ENCODE data around the gene PLCL2. TPM values are rescaled to one million over a fixed set of nuclear protein-coding genes. Genes with fewer than 3 reads are reported as not detected.
A peak's percentile ranks its signal among the peaks of the same experiment; 100 is the strongest.

Gene PLCL2
- total RNA-seq, 1 donor from 2014 or later = 72.9 TPM

DNA sequence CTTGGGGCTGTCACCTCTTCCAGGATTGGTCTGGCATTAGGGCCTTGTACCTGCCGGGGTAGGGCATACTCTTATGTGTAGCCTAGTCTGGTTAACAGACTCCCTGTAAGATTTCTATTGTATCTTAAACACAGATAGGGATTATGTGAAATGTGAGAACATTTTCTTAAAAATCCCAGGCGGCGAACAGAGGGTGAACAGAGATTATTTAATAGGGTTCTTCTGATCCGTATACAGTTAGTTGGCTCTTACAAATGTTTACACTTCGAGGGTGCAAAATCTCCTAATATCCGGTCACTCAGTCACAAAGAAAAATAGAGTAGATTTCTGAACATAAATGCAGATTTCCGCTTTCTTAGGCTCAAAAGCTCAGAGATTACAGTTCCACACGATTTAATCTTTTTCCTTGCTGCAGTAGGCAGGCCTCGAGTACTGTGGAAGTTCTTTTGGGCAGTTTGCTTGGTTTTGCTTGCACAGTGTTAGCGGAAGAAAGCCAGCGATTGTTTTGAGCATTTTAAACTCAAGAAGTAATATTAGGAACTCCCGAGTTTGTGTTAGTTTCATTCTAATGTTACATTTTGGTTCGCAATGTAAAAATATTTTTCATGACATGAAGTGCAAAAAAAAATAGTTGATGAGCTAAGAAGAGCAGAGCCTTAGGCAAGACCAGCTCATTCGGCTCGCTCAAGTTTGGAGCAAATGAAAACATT is 993 bp downstream of the PLCL2 start:
- intact Hi-C loops (cut with DNase I) = loop anchor here (2.0 to 5.0 kb wide), 5 partner anchors 13 to 283 kb away; no protein-coding TSS in a partner anchor
- ATAC-seq (no peak), DNase-seq (ENCODE audit: missing footprints) (no peak)

- intact Hi-C loops (cut with DNase I) = loop anchor here (5.0 kb wide), 3 partner anchors 146 to 284 kb away; no protein-coding TSS in a partner anchor
- ATAC-seq (no peak), DNase-seq (ENCODE audit: missing footprints) (no peak)
Measured at GRCh38 chr3:16886303-16886683, 1.5 kb downstream of the PLCL2 start.

- intact Hi-C loops (cut with DNase I) = loop anchor here (5.0 kb wide), 3 partner anchors 145 to 285 kb away; no protein-coding TSS in a partner anchor
- ATAC-seq = no peak
- no peak for DNase-seq (ENCODE audit: missing footprints)
Measured at GRCh38 chr3:16887130-16887529, 2.4 kb downstream of the PLCL2 start.

DNA sequence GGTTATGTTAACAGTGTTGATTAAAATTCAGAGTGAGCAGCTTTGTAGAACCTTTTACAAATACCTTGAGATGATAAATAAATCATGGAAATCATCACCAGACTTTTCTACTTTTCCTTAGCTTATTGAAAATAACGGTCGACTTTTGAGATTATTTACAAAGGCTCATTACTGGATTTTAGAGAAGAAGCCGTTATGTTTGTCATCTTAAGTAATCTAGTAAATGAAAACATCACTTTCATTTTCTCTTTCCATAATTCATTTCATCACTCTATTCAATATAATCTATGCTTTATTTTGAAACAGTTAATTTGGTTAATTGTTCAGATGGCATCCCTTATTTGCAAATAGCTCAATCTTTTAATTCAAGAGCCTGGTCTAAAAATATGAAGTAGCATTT is 3.6 kb downstream of the PLCL2 start:
- ATAC-seq = no peak
- intact Hi-C loops (cut with DNase I) = loop anchor here (5.0 kb wide), 3 partner anchors 144 to 286 kb away; no protein-coding TSS in a partner anchor
- no peak for DNase-seq (ENCODE audit: missing footprints)

DNA sequence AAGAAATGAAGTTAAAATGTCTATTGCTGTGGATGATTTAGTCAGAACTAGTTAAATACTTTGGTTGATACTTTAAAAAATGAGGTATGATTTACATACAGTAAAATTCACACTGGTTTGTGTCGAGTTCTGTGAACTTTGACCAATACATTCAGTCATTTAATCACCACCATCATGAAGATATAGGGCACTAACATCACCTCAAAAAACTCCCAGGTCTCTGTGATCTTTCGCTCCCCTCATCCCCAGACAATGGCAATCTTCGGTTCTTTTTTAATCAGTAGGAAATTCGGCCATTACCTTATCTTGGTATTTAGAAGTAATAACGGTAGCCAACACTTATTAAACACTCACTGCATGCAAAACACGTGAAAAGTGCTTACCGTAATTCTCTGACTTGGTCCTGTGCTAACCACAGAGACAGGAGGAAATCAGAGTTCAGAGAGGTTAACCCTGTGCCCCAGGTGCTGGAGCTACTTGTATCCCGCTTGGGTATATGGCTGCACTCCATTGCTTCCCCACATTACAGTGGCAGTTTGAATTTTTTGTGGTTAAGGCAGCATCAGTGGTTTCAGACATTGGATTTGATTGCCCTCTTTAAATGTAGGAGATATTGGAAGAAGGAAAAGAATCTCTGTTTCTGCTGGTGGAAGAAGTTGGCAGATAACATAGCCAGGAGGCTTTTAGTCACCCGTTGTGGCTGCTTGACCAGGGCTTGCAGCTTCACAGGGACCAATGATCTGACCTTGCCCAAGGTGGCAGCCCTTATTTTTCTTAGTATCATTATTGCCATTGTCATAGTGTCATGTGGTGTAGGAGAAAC is 4.2 kb downstream of the PLCL2 start:
- intact Hi-C loops (cut with DNase I) = loop anchor here (5.0 kb wide), 3 partner anchors 143 to 287 kb away; no protein-coding TSS in a partner anchor
- DNase-seq (ENCODE audit: missing footprints) (no peak), ATAC-seq (no peak)

GRCh38 chr3:16890597-16891333 is 6.0 kb downstream of the PLCL2 start:
- ATAC-seq (no peak), DNase-seq (ENCODE audit: missing footprints) (no peak)
- intact Hi-C loops (cut with DNase I) = no loop called here

- no peak for DNase-seq (ENCODE audit: missing footprints)
- ATAC-seq = no peak
- intact Hi-C loops (cut with DNase I) = no loop called here
Measured at GRCh38 chr3:16893618-16894200, 9.0 kb downstream of the PLCL2 start.

DNA sequence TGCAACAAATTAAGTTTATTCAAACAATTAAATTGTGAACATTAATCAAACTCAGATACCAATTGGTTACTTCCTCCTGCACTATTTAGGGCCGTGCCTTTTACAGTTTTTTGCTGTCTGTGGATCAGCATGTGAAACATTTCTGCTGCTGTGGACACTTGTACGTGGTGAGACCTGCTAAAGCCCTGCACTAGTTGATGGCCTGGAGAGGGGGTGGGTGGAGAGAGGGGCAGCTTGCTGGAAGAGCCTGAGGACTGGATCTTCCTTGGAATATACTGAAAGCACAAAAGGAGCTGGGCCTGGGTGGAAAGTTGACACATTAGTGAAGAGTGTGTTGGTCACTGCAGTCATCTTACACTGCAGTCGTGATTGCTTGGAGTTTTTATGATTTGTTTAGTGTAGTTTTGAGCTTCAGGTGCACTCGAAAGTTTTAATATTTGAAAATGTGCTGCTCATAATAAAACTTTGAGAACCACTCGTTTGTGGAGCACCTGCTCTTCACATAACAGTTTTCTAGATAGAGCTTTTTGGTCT is 11.4 kb downstream of the PLCL2 start:
- DNase-seq (ENCODE audit: missing footprints) = no peak
- intact Hi-C loops (cut with DNase I) = loop anchor here (5.0 kb wide), 1 partner anchor 261 kb away; no protein-coding TSS in a partner anchor
- no peak for ATAC-seq

GRCh38 chr3:16896820-16897219 is 12.1 kb downstream of the PLCL2 start:
- intact Hi-C loops (cut with DNase I) = loop anchor here (5.0 kb wide), 1 partner anchor 260 kb away; no protein-coding TSS in a partner anchor
- ATAC-seq = no peak
- DNase-seq (ENCODE audit: missing footprints) = no peak

DNA sequence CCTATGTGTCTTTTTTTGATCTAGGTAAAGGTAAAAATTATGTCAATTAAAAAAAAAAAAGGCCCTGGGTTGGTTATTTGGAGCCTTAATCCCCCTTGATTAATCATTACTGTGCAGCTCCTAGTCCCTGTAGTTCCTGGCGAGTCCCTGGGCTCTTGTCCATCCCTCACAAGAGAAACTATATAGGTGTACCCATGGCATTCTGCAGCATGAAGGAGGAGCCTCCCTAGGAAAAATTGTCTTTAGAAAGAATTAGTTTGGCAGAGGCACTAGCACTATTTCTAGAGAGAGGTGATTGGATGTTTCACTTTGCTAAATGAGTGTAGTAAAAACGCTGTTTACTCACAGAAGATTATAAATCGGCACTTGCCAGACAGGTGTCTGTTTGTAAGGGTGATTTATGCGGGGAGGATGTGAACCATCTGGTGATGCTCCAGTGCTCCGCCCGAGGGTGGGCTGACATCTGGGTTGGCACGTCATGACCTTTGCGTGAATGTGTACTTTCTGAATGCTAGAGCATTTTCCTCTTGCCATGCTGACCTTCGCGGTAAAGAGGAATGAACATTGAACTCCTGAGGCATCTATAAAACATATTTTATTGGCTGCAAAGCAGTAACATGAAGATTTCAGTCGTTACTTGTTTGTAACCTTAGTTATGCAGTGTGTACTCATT is 12.6 kb downstream of the PLCL2 start:
- intact Hi-C loops (cut with DNase I) = loop anchor here (5.0 kb wide), 1 partner anchor 260 kb away; no protein-coding TSS in a partner anchor
- DNase-seq (ENCODE audit: missing footprints) (no peak), ATAC-seq (no peak)

DNA sequence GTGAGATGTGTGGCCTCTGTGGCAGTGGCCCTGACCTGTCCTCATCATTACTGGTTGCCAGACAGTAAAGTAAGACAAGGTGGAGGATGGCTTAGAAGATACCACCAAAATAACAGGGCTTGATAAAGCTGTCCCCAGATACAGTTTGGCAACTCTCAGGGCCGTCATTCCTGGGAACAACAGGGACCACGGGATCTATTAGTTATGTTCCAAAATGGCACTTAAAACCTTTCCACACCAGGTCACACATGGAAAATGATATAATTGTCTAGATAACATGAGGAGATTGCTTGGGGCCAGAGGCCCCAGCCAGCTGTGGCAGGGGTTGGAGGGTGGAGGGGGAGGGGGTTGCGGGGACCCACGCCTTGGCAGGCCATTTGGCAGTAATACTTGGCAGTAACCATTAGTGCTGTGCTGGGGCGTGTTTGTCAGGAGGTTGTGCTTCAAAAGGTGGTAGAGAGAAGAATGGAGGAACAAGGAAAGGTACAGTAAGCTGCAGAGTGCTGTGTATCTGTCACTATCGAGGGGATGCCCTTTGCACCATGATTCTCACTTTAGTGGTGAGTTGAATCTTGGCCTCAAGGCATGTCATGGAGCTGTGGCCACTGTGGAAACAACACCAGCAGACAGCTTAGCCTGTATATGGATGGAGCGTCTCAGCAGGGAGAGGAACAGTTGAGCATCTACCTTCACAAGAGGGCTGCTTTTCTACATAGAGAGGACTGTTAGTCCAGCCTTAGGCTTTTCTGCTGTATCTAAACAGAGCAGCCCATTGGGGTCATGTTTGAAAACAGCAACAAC is 14.0 kb downstream of the PLCL2 start:
- peak; percentile 87 for ATAC-seq
- DNase-seq (ENCODE audit: missing footprints) = no peak
- intact Hi-C loops (cut with DNase I) = loop anchor here (2.0 to 5.0 kb wide), 3 partner anchors 14 to 259 kb away; partner anchors contain the start of gene PLCL2

GRCh38 chr3:16899919-16900318 is 15.2 kb downstream of the PLCL2 start:
- DNase-seq (ENCODE audit: missing footprints) = no peak
- ATAC-seq = no peak
- intact Hi-C loops (cut with DNase I) = loop anchor here (2.0 to 5.0 kb wide), 3 partner anchors 15 to 257 kb away; partner anchors contain the start of gene PLCL2

DNA sequence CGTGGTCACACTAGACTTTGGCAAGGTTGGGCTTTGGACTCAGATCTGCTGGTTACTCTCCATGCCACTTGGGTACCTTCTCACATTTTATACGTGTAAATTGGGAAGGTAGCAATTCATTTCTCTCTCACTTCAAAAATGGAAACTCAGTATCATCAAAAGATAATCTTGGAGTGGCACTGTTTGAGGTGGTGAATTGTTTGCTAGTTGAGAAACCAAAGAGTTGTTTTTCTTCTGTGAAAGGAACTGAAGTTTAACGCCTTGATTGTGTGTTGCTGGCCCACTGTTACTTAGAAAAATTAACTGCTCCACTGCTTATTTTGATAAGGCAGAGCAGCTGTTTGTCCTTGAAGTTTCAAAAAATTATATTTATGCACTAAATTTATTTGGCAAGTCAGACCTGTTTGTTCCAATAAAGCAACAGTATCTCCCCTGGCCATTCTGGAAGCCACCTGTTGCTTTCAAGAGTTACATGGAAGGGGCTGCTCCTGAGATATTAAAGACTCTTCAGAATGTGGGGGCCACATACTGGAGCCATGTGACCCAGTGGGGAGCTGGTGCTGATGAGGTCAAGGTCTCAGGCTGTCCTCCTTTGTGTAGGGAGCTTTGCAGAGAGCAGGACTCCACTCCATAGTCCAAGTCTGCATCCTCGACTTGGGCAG is 16.2 kb downstream of the PLCL2 start:
- peak; percentile 20 for ATAC-seq
- intact Hi-C loops (cut with DNase I) = no loop called here
- no peak for DNase-seq (ENCODE audit: missing footprints)

DNA sequence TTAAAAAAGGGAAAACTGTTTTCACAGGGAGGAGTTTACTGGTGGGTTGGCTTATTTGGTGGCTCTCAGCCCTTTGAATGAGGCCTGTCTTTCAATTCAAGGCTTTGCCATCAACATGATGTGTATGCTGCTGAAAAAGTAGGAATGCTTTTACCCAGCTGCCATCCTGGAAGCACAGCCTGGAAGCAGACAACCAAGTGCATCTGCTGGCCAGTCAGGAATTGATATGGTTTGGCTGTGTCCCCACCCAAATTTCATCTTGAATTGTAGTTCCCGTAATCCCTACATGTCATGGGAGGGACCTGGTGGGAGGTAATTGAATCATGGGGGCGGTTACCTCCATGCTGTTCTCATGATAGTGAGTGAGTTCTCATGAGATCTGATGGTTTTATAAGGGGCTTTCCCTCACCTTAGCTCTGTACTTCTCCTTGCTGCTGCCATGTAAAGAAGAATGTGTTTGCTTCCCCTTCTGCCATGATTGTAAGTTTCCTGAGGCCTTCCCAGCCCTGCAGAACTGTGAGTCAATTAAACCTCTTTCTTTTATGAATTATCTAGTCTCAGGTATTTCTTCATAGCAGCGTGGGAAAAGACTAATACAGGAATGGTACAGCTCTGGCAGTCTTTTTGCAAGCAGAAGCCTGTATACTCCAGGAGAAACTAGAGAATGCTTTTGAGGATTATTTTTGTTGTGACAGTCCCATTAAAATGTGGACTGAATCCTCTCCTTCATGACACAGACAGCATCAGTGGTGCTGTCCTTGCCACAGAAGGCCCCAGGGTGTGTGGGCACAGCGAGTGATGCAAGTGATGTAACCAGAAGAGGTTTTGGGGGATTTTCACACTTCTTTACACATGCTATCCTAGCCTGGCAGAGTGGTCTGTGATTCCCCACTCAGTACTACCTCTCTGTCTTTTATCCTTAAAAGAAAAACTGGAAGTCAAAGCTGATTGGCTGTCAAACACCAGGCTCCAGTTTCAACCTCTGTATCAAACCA is 20.0 kb downstream of the PLCL2 start:
- ATAC-seq (no peak), DNase-seq (ENCODE audit: missing footprints) (no peak)
- intact Hi-C loops (cut with DNase I) = loop anchor here (5.0 kb wide), 1 partner anchor 38 kb away; no protein-coding TSS in a partner anchor

DNA sequence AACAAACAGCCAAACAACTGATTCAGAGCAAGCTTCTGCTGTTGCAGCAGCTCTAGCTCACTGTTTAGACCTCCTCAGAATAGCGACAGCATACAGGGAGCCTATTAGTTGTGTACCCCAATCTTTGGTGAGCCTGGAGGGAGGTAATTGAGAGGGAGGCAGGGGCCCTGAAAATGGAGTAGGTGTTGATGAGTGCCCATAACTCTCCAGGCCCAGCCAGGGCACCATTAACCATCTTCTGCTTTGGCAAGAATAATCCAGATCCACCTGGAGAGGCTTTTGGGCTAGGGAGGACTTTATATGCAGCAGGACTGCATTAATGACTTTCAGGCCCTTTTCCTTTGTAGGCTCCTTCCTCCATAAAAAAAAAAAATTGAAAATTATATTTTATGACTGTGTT is 20.9 kb downstream of the PLCL2 start:
- no peak for ATAC-seq
- intact Hi-C loops (cut with DNase I) = loop anchor here (5.0 kb wide), 1 partner anchor 37 kb away; no protein-coding TSS in a partner anchor
- DNase-seq (ENCODE audit: missing footprints) = no peak

Measured in Right ventricle myocardium inferior (tissue), 1 donor.